WTC11 (cell line): ENCODE results near the gene CYGB. TPM values are rescaled to one million over a fixed set of nuclear protein-coding genes. Genes with fewer than 3 reads are reported as not detected.

ENCODE experiments used
- ATAC-seq: fragments of 200-7000 bp; cut with Tn5 transposase; 2 replicates; pipeline ENCODE4 v1.10.0; 2021; ENCODE audit warnings: mild to moderate bottlenecking, moderate library complexity
- CTCF ChIA-PET: fragments of 300-600 bp; sonication (Branson Sonifier 250); formaldehyde crosslinking; loops from one replicate; lab custom pipeline; 2021; ENCODE audit warnings: antibody characterized with exemption; lab: Charles Lee
- POLR2A ChIA-PET: fragments of 350-600 bp; sonication (Branson Sonifier 250); formaldehyde crosslinking; loops from one replicate; lab custom pipeline; 2021; ENCODE audit warnings: antibody characterized with exemption; lab: Charles Lee
- DNase-seq: peaks from one replicate; pipeline ENCODE4 v3.0.0; 2021; ENCODE audit warnings: low spot score
- H3K27ac Mint-ChIP-seq: 2 replicates; pipeline ENCODE4 v1.8.0; 2021; ENCODE audit warnings: mixed read lengths
- H3K27me3 Mint-ChIP-seq: 2 replicates; pipeline ENCODE4 v1.8.0; 2021; ENCODE audit warnings: low read depth, mild to moderate bottlenecking, moderate library complexity, mixed read lengths
- H3K36me3 Mint-ChIP-seq: 2 replicates; pipeline ENCODE4 v1.8.0; 2021; ENCODE audit warnings: mixed read lengths
- H3K4me1 Mint-ChIP-seq: 2 replicates; pipeline ENCODE4 v1.8.0; 2022; ENCODE audit warnings: mixed read lengths
- H3K4me3 Mint-ChIP-seq: 2 replicates; pipeline ENCODE4 v1.8.0; 2021; ENCODE audit warnings: mild to moderate bottlenecking, moderate library complexity, mixed read lengths
- H3K9me3 Mint-ChIP-seq: 2 replicates; pipeline ENCODE4 v1.8.0; 2021; ENCODE audit warnings: mixed read lengths
- ETV6 ChIP-seq: sonication (generic); formaldehyde crosslinking; IDR thresholded peaks from 2 replicates; pipeline ENCODE4 v1.8.1; 2022; ENCODE audit warnings: mild to moderate bottlenecking, missing genetic modification reagents
- GABPB1 ChIP-seq: sonication (generic); formaldehyde crosslinking; IDR thresholded peaks from 2 replicates; pipeline ENCODE4 v1.8.1; 2023; ENCODE audit warnings: mild to moderate bottlenecking, missing genetic modification reagents
- HMGA2 ChIP-seq: fragments of 250-450 bp; sonication (Bioruptor Pico); IDR thresholded peaks from 2 replicates; pipeline ENCODE4 v1.4.0; 2021; ENCODE audit warnings: mild to moderate bottlenecking, moderate library complexity
- MAX ChIP-seq: sonication (generic); formaldehyde crosslinking; IDR thresholded peaks from 2 replicates; pipeline ENCODE4 v1.8.0; 2022; ENCODE audit warnings: mild to moderate bottlenecking, missing genetic modification reagents
- RELA ChIP-seq: sonication (generic); formaldehyde crosslinking; IDR thresholded peaks from 2 replicates; pipeline ENCODE4 v1.8.1; 2022; ENCODE audit warnings: missing genetic modification reagents, mild to moderate bottlenecking, borderline replicate concordance
- SOX15 ChIP-seq: fragments of 250-450 bp; sonication (Bioruptor Pico); IDR thresholded peaks from 2 replicates; pipeline ENCODE4 v1.9.0; 2021; ENCODE audit warnings: mild to moderate bottlenecking
- TCF7 ChIP-seq: sonication (generic); formaldehyde crosslinking; IDR thresholded peaks from 2 replicates; pipeline ENCODE4 v1.8.0; 2022; ENCODE audit warnings: mild to moderate bottlenecking, low read depth, missing genetic modification reagents, moderate library complexity
- TEAD4 ChIP-seq: sonication (generic); formaldehyde crosslinking; IDR thresholded peaks from 2 replicates; pipeline ENCODE4 v1.8.0; 2022; ENCODE audit warnings: mild to moderate bottlenecking, missing genetic modification reagents
- TP53 ChIP-seq: sonication (generic); formaldehyde crosslinking; IDR thresholded peaks from 2 replicates; pipeline ENCODE4 v1.8.1; 2023; ENCODE audit warnings: mild to moderate bottlenecking, missing genetic modification reagents
- ZNF232 ChIP-seq: sonication (generic); formaldehyde crosslinking; IDR thresholded peaks from 2 replicates; pipeline ENCODE4 v1.8.0; 2022; ENCODE audit warnings: mild to moderate bottlenecking, missing genetic modification reagents
- ZSCAN18 ChIP-seq: fragments of 250-450 bp; sonication (Bioruptor Pico); IDR thresholded peaks from 2 replicates; pipeline ENCODE4 v2.1.2; 2022; ENCODE audit warnings: mild to moderate bottlenecking, moderate library complexity
- total RNA-seq: library from RNA; stranded (reverse); gene quantifications from 3 replicates; pipeline ENCODE4 v1.2.3, GENCODE V29; 2021
- TF ChIP-seq, protein P1 (sequence below): sonication (generic); formaldehyde crosslinking; IDR thresholded peaks from 2 replicates; pipeline ENCODE4 v1.8.0; 2022; ENCODE audit warnings: missing genetic modification reagents
- TF ChIP-seq, protein P2 (sequence below): sonication (generic); formaldehyde crosslinking; IDR thresholded peaks from 2 replicates; pipeline ENCODE4 v1.8.0; 2022; ENCODE audit warnings: mild to moderate bottlenecking, missing genetic modification reagents
- TF ChIP-seq, protein P3 (sequence below): sonication (generic); formaldehyde crosslinking; conservative IDR thresholded peaks from 2 replicates; pipeline ENCODE4 v1.8.1; 2023; ENCODE audit warnings: mild to moderate bottlenecking, low read depth, missing genetic modification reagents, moderate library complexity
- TF ChIP-seq, protein P4 (sequence below): sonication (generic); formaldehyde crosslinking; IDR thresholded peaks from 2 replicates; pipeline ENCODE4 v1.8.1; 2022; ENCODE audit warnings: mild to moderate bottlenecking, moderate library complexity, missing genetic modification reagents
- TF ChIP-seq, protein P5 (sequence below): fragments of 250-450 bp; sonication (Bioruptor Pico); IDR thresholded peaks from 2 replicates; pipeline ENCODE4 v1.9.0; 2021; ENCODE audit warnings: moderate library complexity, mild to moderate bottlenecking, inconsistent platforms, borderline replicate concordance
- TF ChIP-seq, protein P6 (sequence below): sonication (generic); formaldehyde crosslinking; IDR thresholded peaks from 2 replicates; pipeline ENCODE4 v1.8.1; 2022; ENCODE audit warnings: low read depth, missing genetic modification reagents, borderline replicate concordance
- TF ChIP-seq, protein P7 (sequence below): sonication (generic); formaldehyde crosslinking; IDR thresholded peaks from 2 replicates; pipeline ENCODE4 v1.8.1; 2023; ENCODE audit warnings: mild to moderate bottlenecking, moderate library complexity, missing genetic modification reagents

Gene CYGB
- total RNA-seq, 1 experiment from 2014 or later, result 3.6 TPM

GRCh38 chr17:76540381-76541300 lies 3.1 kb upstream of the CYGB start (continued):
- peak; percentile 90 for TF ChIP-seq MAX (CRISPR knock-in tag)
- TF ChIP-seq, protein P1, sequence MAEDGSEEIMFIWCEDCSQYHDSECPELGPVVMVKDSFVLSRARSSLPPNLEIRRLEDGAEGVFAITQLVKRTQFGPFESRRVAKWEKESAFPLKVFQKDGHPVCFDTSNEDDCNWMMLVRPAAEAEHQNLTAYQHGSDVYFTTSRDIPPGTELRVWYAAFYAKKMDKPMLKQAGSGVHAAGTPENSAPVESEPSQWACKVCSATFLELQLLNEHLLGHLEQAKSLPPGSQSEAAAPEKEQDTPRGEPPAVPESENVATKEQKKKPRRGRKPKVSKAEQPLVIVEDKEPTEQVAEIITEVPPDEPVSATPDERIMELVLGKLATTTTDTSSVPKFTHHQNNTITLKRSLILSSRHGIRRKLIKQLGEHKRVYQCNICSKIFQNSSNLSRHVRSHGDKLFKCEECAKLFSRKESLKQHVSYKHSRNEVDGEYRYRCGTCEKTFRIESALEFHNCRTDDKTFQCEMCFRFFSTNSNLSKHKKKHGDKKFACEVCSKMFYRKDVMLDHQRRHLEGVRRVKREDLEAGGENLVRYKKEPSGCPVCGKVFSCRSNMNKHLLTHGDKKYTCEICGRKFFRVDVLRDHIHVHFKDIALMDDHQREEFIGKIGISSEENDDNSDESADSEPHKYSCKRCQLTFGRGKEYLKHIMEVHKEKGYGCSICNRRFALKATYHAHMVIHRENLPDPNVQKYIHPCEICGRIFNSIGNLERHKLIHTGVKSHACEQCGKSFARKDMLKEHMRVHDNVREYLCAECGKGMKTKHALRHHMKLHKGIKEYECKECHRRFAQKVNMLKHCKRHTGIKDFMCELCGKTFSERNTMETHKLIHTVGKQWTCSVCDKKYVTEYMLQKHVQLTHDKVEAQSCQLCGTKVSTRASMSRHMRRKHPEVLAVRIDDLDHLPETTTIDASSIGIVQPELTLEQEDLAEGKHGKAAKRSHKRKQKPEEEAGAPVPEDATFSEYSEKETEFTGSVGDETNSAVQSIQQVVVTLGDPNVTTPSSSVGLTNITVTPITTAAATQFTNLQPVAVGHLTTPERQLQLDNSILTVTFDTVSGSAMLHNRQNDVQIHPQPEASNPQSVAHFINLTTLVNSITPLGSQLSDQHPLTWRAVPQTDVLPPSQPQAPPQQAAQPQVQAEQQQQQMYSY, result no peak
- TF ChIP-seq TEAD4 (CRISPR knock-in tag), result no peak
- TF ChIP-seq, protein P2, sequence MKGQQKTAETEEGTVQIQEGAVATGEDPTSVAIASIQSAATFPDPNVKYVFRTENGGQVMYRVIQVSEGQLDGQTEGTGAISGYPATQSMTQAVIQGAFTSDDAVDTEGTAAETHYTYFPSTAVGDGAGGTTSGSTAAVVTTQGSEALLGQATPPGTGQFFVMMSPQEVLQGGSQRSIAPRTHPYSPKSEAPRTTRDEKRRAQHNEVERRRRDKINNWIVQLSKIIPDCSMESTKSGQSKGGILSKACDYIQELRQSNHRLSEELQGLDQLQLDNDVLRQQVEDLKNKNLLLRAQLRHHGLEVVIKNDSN (CRISPR knock-in tag), result no peak
- TF ChIP-seq, protein P3, sequence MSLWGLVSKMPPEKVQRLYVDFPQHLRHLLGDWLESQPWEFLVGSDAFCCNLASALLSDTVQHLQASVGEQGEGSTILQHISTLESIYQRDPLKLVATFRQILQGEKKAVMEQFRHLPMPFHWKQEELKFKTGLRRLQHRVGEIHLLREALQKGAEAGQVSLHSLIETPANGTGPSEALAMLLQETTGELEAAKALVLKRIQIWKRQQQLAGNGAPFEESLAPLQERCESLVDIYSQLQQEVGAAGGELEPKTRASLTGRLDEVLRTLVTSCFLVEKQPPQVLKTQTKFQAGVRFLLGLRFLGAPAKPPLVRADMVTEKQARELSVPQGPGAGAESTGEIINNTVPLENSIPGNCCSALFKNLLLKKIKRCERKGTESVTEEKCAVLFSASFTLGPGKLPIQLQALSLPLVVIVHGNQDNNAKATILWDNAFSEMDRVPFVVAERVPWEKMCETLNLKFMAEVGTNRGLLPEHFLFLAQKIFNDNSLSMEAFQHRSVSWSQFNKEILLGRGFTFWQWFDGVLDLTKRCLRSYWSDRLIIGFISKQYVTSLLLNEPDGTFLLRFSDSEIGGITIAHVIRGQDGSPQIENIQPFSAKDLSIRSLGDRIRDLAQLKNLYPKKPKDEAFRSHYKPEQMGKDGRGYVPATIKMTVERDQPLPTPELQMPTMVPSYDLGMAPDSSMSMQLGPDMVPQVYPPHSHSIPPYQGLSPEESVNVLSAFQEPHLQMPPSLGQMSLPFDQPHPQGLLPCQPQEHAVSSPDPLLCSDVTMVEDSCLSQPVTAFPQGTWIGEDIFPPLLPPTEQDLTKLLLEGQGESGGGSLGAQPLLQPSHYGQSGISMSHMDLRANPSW, result no peak
- no peak for TF ChIP-seq ZNF232 (CRISPR knock-in tag)
- TF ChIP-seq TCF7 (CRISPR knock-in tag), result no peak
- TF ChIP-seq, protein P4, sequence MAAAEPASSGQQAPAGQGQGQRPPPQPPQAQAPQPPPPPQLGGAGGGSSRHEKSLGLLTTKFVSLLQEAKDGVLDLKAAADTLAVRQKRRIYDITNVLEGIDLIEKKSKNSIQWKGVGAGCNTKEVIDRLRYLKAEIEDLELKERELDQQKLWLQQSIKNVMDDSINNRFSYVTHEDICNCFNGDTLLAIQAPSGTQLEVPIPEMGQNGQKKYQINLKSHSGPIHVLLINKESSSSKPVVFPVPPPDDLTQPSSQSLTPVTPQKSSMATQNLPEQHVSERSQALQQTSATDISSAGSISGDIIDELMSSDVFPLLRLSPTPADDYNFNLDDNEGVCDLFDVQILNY (CRISPR knock-in tag), result no peak
- TF ChIP-seq, protein P5, sequence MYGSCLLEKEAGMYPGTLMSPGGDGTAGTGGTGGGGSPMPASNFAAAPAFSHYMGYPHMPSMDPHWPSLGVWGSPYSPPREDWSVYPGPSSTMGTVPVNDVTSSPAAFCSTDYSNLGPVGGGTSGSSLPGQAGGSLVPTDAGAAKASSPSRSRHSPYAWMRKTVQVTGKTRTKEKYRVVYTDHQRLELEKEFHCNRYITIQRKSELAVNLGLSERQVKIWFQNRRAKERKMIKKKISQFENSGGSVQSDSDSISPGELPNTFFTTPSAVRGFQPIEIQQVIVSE (CRISPR knock-in tag), result no peak

GRCh38 chr17:76539631-76540271 lies 2.2 kb upstream of the CYGB start, which contains the start of gene PRCD:
TSS of gene PRCD (plus strand) at chr17:76540044. CDS start at chr17:76540142, 98 bp downstream.
- H3K36me3 Mint-ChIP-seq, result no peaks in the 10 kb centered on the region; the same call in 1 of the 2 replicates
- ChIA-PET POLR2A (no interaction called here), CTCF (interaction anchor here (0.9 to 9.7 kb wide), 17 partner anchors 9 to 187 kb away, joined by 3 to 123 read pairs (median 8); partner anchors contain the start of gene PRPSAP1)
- H3K9me3 Mint-ChIP-seq, result no peaks in the 10 kb centered on the region
- peak within 1 kb of the TSS; percentile 80 for H3K27ac Mint-ChIP-seq
- peaks cover 40% of the 10 kb centered on the region for H3K4me1 Mint-ChIP-seq
- peak within 1 kb of the TSS; percentile 74 for H3K4me3 Mint-ChIP-seq
- H3K27me3 Mint-ChIP-seq, result peaks cover 52% of the 10 kb centered on the region
- ATAC-seq (no peak), DNase-seq (no peak)
- TF ChIP-seq ZSCAN18 (CRISPR knock-in tag), result no peak
- TF ChIP-seq MAX (CRISPR knock-in tag), result no peak
- no peak for TF ChIP-seq ETV6
- TF ChIP-seq, protein P6, sequence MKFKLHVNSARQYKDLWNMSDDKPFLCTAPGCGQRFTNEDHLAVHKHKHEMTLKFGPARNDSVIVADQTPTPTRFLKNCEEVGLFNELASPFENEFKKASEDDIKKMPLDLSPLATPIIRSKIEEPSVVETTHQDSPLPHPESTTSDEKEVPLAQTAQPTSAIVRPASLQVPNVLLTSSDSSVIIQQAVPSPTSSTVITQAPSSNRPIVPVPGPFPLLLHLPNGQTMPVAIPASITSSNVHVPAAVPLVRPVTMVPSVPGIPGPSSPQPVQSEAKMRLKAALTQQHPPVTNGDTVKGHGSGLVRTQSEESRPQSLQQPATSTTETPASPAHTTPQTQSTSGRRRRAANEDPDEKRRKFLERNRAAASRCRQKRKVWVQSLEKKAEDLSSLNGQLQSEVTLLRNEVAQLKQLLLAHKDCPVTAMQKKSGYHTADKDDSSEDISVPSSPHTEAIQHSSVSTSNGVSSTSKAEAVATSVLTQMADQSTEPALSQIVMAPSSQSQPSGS, result no peak
- TF ChIP-seq GABPB1 (CRISPR knock-in tag), result no peak
- TF ChIP-seq HMGA2 (CRISPR knock-in tag), result no peak
- TF ChIP-seq SOX15 (CRISPR knock-in tag), result no peak
- TF ChIP-seq RELA (CRISPR knock-in tag), result no peak
- no peak for TF ChIP-seq TP53 (CRISPR knock-in tag)
- TF ChIP-seq, protein P7, sequence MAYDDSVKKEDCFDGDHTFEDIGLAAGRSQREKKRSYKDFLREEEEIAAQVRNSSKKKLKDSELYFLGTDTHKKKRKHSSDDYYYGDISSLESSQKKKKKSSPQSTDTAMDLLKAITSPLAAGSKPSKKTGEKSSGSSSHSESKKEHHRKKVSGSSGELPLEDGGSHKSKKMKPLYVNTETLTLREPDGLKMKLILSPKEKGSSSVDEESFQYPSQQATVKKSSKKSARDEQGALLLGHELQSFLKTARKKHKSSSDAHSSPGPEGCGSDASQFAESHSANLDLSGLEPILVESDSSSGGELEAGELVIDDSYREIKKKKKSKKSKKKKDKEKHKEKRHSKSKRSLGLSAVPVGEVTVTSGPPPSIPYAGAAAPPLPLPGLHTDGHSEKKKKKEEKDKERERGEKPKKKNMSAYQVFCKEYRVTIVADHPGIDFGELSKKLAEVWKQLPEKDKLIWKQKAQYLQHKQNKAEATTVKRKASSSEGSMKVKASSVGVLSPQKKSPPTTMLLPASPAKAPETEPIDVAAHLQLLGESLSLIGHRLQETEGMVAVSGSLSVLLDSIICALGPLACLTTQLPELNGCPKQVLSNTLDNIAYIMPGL, result no peak
